Thyroid gland (tissue), 4 donors: ENCODE results near the gene XPO4. TPM values are rescaled to one million over a fixed set of nuclear protein-coding genes. Genes with fewer than 3 reads are reported as not detected.

Experiments
- DNase-seq, 2 donors: peaks; one replicate each; pipeline ENCODE4 v3.0.0-alpha.2; 2019
- H3K27ac ChIP-seq, 3 donors: fragments of 200-600 bp; sonication (generic); 1 replicate in 2 of 3; 2 replicates in 1 of 3; pipeline ENCODE4 v1.5.1; 2016 to 2019; ENCODE audit warnings: mild to moderate bottlenecking in 1 of 3, moderate library complexity in 1 of 3
- H3K27me3 ChIP-seq: fragments of 200-600 bp; sonication (generic); one replicate; pipeline ENCODE4 v1.5.1; 2019
- H3K36me3 ChIP-seq, 2 donors: fragments of 200-600 bp; sonication (generic); one replicate each; pipeline ENCODE4 v1.5.1; 2016 to 2019
- H3K4me1 ChIP-seq, 2 donors: fragments of 200-600 bp; sonication (generic); one replicate each; pipeline ENCODE4 v1.5.1; 2017 to 2019
- H3K4me3 ChIP-seq, 3 donors: fragments of 200-600 bp; sonication (generic); replicated peaks in 1 of 3; 1 replicate in 2 of 3; 2 replicates in 1 of 3; pipeline ENCODE4 v1.5.1; 2016; ENCODE audit warnings: mild to moderate bottlenecking in 1 of 3
- H3K9me3 ChIP-seq: fragments of 200-600 bp; sonication (generic); one replicate; pipeline ENCODE4 v1.5.1; 2017
- POLR2A ChIP-seq, 2 donors: fragments of 450-650 bp; IDR thresholded peaks; one replicate each; pipeline ENCODE4 v1.6.1; 2017; ENCODE audit warnings: antibody characterized with exemption in 2 of 2, mild to moderate bottlenecking in 2 of 2, moderate library complexity in 1 of 2
- WGBS, 2 donors: methylation state at CpG; one replicate each; pipeline ENCODE4 v1.1.5; 2017; 5-methylcytosine and 5-hydroxymethylcytosine counted together
- intact Hi-C: fragments of 100-400 bp; cut with DNase I; formaldehyde crosslinking; loops from one replicate; pipeline ENCODE4 v1.15.1; 2023
- total RNA-seq, 4 donors: library from RNA; depleted of rRNA; stranded (reverse); fragments of >200 nt; gene quantifications; one replicate each; pipeline ENCODE4 v1.2.3, GENCODE V29; 2016
- TF ChIP-seq, protein P1 (sequence below), 6 experiments: fragments of 200-600 bp in 3 of 6; fragments of 450-650 bp in 3 of 6; sonication (generic) in 3 of 6; IDR thresholded peaks; one replicate each; pipeline ENCODE4 v1.5.1; 2016 to 2019; ENCODE audit warnings: antibody characterized with exemption in 6 of 6, mild to moderate bottlenecking in 2 of 6, inconsistent platforms in 1 of 6, moderate library complexity in 1 of 6

The XPO4 gene
- total RNA-seq, 4 donors from 2014 or later = 15.7 to 30.8 (median 29.1) TPM

GRCh38 chr13:20796791-20797508, 105.6 kb downstream of the XPO4 start:
- H3K27ac ChIP-seq = peak overlapping the region in 1 of 3 donors; percentile 11
- TF ChIP-seq, protein P1, sequence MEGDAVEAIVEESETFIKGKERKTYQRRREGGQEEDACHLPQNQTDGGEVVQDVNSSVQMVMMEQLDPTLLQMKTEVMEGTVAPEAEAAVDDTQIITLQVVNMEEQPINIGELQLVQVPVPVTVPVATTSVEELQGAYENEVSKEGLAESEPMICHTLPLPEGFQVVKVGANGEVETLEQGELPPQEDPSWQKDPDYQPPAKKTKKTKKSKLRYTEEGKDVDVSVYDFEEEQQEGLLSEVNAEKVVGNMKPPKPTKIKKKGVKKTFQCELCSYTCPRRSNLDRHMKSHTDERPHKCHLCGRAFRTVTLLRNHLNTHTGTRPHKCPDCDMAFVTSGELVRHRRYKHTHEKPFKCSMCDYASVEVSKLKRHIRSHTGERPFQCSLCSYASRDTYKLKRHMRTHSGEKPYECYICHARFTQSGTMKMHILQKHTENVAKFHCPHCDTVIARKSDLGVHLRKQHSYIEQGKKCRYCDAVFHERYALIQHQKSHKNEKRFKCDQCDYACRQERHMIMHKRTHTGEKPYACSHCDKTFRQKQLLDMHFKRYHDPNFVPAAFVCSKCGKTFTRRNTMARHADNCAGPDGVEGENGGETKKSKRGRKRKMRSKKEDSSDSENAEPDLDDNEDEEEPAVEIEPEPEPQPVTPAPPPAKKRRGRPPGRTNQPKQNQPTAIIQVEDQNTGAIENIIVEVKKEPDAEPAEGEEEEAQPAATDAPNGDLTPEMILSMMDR (IDR thresholded peaks at IDR 0.05) = peak in 1 of 6 experiments; percentile 8
- no peak for TF ChIP-seq POLR2A (IDR thresholded peaks at IDR 0.05)
- WGBS, 2 donors = 52 to 57% methylated on average over 5 of the region's 5 CpGs

DNA sequence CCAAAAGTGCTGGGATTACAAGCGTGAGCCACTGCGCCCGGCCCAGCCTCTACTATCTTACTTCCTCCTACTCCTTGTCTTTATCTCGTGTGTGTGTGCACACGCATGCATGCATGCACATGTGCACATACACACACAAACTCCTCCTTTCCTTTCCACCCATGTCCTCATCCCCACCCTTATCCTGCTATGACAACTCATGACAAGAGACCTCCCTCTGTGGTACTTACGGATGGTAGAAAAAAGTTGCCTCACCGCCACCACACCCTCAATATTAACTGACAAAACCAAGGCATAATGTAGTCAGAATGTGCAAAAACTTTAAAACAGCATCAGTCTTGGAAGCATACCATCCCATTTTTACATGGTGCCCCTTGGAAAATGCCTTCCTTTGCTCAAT, 112.9 kb downstream of the XPO4 start:
- H3K27ac ChIP-seq = no peak overlapping the region

More at GRCh38 chr13:20796791-20797508, 105.6 kb downstream of the XPO4 start:
- intact Hi-C loops = no loop called here
- no peaks in the 10 kb centered on the region for H3K27me3 ChIP-seq
- no peaks in the 10 kb centered on the region for H3K9me3 ChIP-seq
- H3K4me3 ChIP-seq = no peak overlapping the region
- H3K4me1 ChIP-seq = peaks cover 0 to 11% of the 10 kb centered on the region in 2 donors
- DNase-seq = peak in 1 of 2 donors; percentile 8
- peaks cover 5% of the 10 kb centered on the region in 2 donors for H3K36me3 ChIP-seq

GRCh38 chr13:20788312-20788711, 114.2 kb downstream of the XPO4 start:
- H3K36me3 ChIP-seq = peaks cover 0 to 9% of the 10 kb centered on the region in 2 donors
- intact Hi-C loops = no loop called here
- H3K4me3 ChIP-seq = no peak overlapping the region
- TF ChIP-seq, protein P1 (IDR thresholded peaks at IDR 0.05) = no peak
- TF ChIP-seq POLR2A (IDR thresholded peaks at IDR 0.05) = no peak
- H3K27me3 ChIP-seq = no peaks in the 10 kb centered on the region
- no peaks in the 10 kb centered on the region for H3K9me3 ChIP-seq
- H3K27ac ChIP-seq = no peak overlapping the region
- no peak for DNase-seq
- WGBS, 2 donors = 97 to 100% methylated on average over 1 of the region's 1 CpG
- H3K4me1 ChIP-seq = no peaks in the 10 kb centered on the region

More for the DNA sequence above, 112.9 kb downstream of the XPO4 start:
- Histone ChIP-seq H3K27me3 (no peaks in the 10 kb centered on the region), H3K36me3 (peaks cover 0 to 9% of the 10 kb centered on the region in 2 donors), H3K9me3 (no peaks in the 10 kb centered on the region), H3K4me1 (no peaks in the 10 kb centered on the region), H3K4me3 (no peak overlapping the region)
- TF ChIP-seq POLR2A (IDR thresholded peaks at IDR 0.05) = no peak
- TF ChIP-seq, protein P1 (IDR thresholded peaks at IDR 0.05) = no peak
- intact Hi-C loops = no loop called here
- WGBS, 2 donors = 97 to 99% methylated on average over 7 of the region's 7 CpGs
- DNase-seq = no peak

GRCh38 chr13:20787180-20787579, 115.4 kb downstream of the XPO4 start:
- DNase-seq = no peak
- 87 to 89% methylated on average over 5 of the region's 5 CpGs for WGBS, 2 donors
- H3K27me3 ChIP-seq = no peaks in the 10 kb centered on the region
- peaks cover 0 to 13% of the 10 kb centered on the region in 2 donors for H3K36me3 ChIP-seq
- no peaks in the 10 kb centered on the region for H3K9me3 ChIP-seq
- TF ChIP-seq, protein P1 (IDR thresholded peaks at IDR 0.05) = no peak
- no peak for TF ChIP-seq POLR2A (IDR thresholded peaks at IDR 0.05)
- H3K27ac ChIP-seq = no peak overlapping the region
- intact Hi-C loops = no loop called here
- H3K4me3 ChIP-seq = no peak overlapping the region
- no peaks in the 10 kb centered on the region for H3K4me1 ChIP-seq

- Histone ChIP-seq H3K4me3 (no peak overlapping the region), H3K27ac (no peak overlapping the region), H3K36me3 (peaks cover 0 to 12% of the 10 kb centered on the region in 2 donors), H3K27me3 (no peaks in the 10 kb centered on the region), H3K9me3 (no peaks in the 10 kb centered on the region), H3K4me1 (no peaks in the 10 kb centered on the region)
- 94 to 95% methylated on average over 3 of the region's 3 CpGs for WGBS, 2 donors
- no peak for DNase-seq
- intact Hi-C loops = no loop called here
- no peak for TF ChIP-seq POLR2A (IDR thresholded peaks at IDR 0.05)
- TF ChIP-seq, protein P1 (IDR thresholded peaks at IDR 0.05) = no peak
Measured at GRCh38 chr13:20782116-20782708, 120.3 kb downstream of the XPO4 start.
